HCT116 (cell line): ENCODE results near the gene ZNF316. TPM values are rescaled to one million over a fixed set of nuclear protein-coding genes. Genes with fewer than 3 reads are reported as not detected.

Experiments used
- ATAC-seq: fragments of 200-7000 bp; cut with Tn5 transposase; 2 replicates; pipeline ENCODE4 v1.9.1; 2020; ENCODE audit warnings: mild to moderate bottlenecking, moderate library complexity
- BruUV-seq: library from RNA; stranded (reverse); fragments of 400-500 nt; replicated peaks from 2 replicates; lab custom pipeline; 2021; lab: Mats Ljungman, UMichigan
- CTCF ChIA-PET: fragments of 300-600 bp; sonication (Branson Sonifier 250); formaldehyde crosslinking; loops from one replicate; lab custom pipeline; 2021; ENCODE audit warnings: antibody characterized with exemption; lab: Charles Lee
- POLR2A ChIA-PET: fragments of 300-600, 350-600 bp; sonication (Branson Sonifier 250); formaldehyde crosslinking; loops from one replicate; lab custom pipeline; 2021; ENCODE audit warnings: antibody characterized with exemption; lab: Charles Lee
- RAD21 ChIA-PET, 2 experiments: fragments of 300-600 bp; sonication (Branson Sonifier 250); formaldehyde crosslinking; loops; one replicate each; lab custom pipeline; 2023; ENCODE audit warnings: low total read pairs in 2 of 2; ENCODE audit not compliant: uncharacterized antibody in 2 of 2, unreplicated experiment in 2 of 2, low non-redundant PET in 1 of 2; lab: Charles Lee
- DNase-seq: peaks from one replicate; pipeline ENCODE4 v3.0.0-alpha.2; 2010; ENCODE audit warnings: low read depth, low spot score
- H2AFZ ChIP-seq: fragments of 200-600 bp; shearing (Covaris generic), sonication (generic); 2 replicates; pipeline ENCODE4 v1.6.1; 2017; ENCODE audit warnings: low read depth, mixed run types, mixed read lengths, antibody characterized with exemption, low read length; ENCODE audit not compliant: poor library complexity, severe bottlenecking
- H3K27ac ChIP-seq: 2 replicates; pipeline ENCODE4 v1.5.1; 2012; ENCODE audit warnings: low read depth, low read length
- H3K27me3 ChIP-seq: fragments of 200-600 bp; sonication (generic); 2 replicates; pipeline ENCODE4 v1.6.1; 2016; ENCODE audit warnings: mixed run types, low read length, mixed read lengths; ENCODE audit not compliant: insufficient read depth
- H3K36me3 ChIP-seq, 2 experiments: fragments of 200-500 bp in 1 of 2; fragments of 200-600 bp in 1 of 2; sonication (Bioruptor generic) in 1 of 2; sonication (generic) in 1 of 2; 2 replicates each; pipeline versions ENCODE4 v1.5.1 to v1.6.1; 2014 to 2016; ENCODE audit warnings: low read length in 2 of 2, inconsistent platforms in 1 of 2, mixed read lengths in 1 of 2, mixed run types in 1 of 2; ENCODE audit not compliant: insufficient read depth in 2 of 2, control insufficient read depth in 1 of 2
- H3K4me1 ChIP-seq, 2 experiments: fragments of 200-600 bp in 1 of 2; sonication (generic) in 1 of 2; 2 replicates each; pipeline versions ENCODE4 v1.5.1 to v1.6.1; 2012 to 2017; ENCODE audit warnings: low read length in 2 of 2, inconsistent platforms in 1 of 2, mild to moderate bottlenecking in 1 of 2, mixed read lengths in 1 of 2, mixed run types in 1 of 2, moderate library complexity in 1 of 2; ENCODE audit not compliant: insufficient read depth in 2 of 2, control insufficient read depth in 1 of 2
- H3K4me2 ChIP-seq: fragments of 200-600 bp; sonication (generic); 2 replicates; pipeline ENCODE4 v1.6.1; 2017; ENCODE audit warnings: mixed run types, low read length, mixed read lengths
- H3K4me3 ChIP-seq, 2 experiments: fragments of 200-600 bp in 1 of 2; sonication (generic) in 1 of 2; replicated peaks in 1 of 2; 2 replicates each; pipeline ENCODE4 v1.5.1; 2011 to 2016; ENCODE audit warnings: low read length in 2 of 2, control low read depth in 1 of 2, low read depth in 1 of 2, mild to moderate bottlenecking in 1 of 2, mixed read lengths in 1 of 2, mixed run types in 1 of 2
- H3K79me2 ChIP-seq: fragments of 200-600 bp; sonication (generic); 2 replicates; pipeline ENCODE4 v1.6.1; 2017; ENCODE audit warnings: mild to moderate bottlenecking, mixed run types, low read length, moderate library complexity, mixed read lengths; ENCODE audit not compliant: insufficient read depth
- H3K9ac ChIP-seq: fragments of 200-600 bp; sonication (generic); 2 replicates; pipeline ENCODE4 v1.6.1; 2016; ENCODE audit warnings: low read length, mixed read lengths
- H3K9me2 ChIP-seq: fragments of 200-600 bp; sonication (generic), shearing (Covaris generic); 2 replicates; pipeline ENCODE4 v1.6.1; 2017; ENCODE audit warnings: mixed run types, mild to moderate bottlenecking, moderate library complexity; ENCODE audit not compliant: insufficient read depth
- H3K9me3 ChIP-seq, 2 experiments: fragments of 200-500 bp in 1 of 2; fragments of 200-600 bp in 1 of 2; sonication (Bioruptor generic) in 1 of 2; sonication (generic) in 1 of 2; 2 replicates each; pipeline ENCODE4 v1.6.1; 2014 to 2017; ENCODE audit warnings: low read length in 2 of 2, mixed read lengths in 2 of 2, inconsistent platforms in 1 of 2, low read depth in 1 of 2, mild to moderate bottlenecking in 1 of 2, mixed run types in 1 of 2, moderate library complexity in 1 of 2; ENCODE audit not compliant: control insufficient read depth in 1 of 2, insufficient read depth in 1 of 2
- H4K20me1 ChIP-seq: fragments of 200-600 bp; sonication (generic), shearing (Covaris generic); 2 replicates; pipeline ENCODE4 v1.6.1; 2017; ENCODE audit warnings: mixed run types, mild to moderate bottlenecking, moderate library complexity; ENCODE audit not compliant: insufficient read depth
- ATF3 ChIP-seq: IDR thresholded peaks from 2 replicates; pipeline ENCODE4 v1.6.1; 2012
- CBX3 ChIP-seq: IDR thresholded peaks from 2 replicates; pipeline ENCODE4 v1.6.1; 2012; ENCODE audit warnings: low read depth
- CEBPB ChIP-seq: IDR thresholded peaks from 2 replicates; pipeline ENCODE4 v1.6.1; 2012; ENCODE audit warnings: low read depth
- CTCF ChIP-seq, 3 experiments: fragments of 200-600 bp in 1 of 3; sonication (generic) in 1 of 3; IDR thresholded peaks in 2 of 3; conservative IDR thresholded peaks in 1 of 3; 2 replicates each; pipeline ENCODE4 v1.5.1; 2012 to 2017; ENCODE audit warnings: low read depth in 2 of 3, low read length in 2 of 3, antibody characterized with exemption in 1 of 3, borderline replicate concordance in 1 of 3, control low read depth in 1 of 3, mild to moderate bottlenecking in 1 of 3, mixed read lengths in 1 of 3, mixed run types in 1 of 3, moderate library complexity in 1 of 3; ENCODE audit not compliant: insufficient read depth in 1 of 3
- EGR1 ChIP-seq: IDR thresholded peaks from 2 replicates; pipeline ENCODE4 v1.6.1; 2012; ENCODE audit warnings: low read depth
- ELF1 ChIP-seq: IDR thresholded peaks from 2 replicates; pipeline ENCODE4 v1.6.1; 2012; ENCODE audit warnings: low read depth, borderline replicate concordance
- EZH2 ChIP-seq: fragments of 200-600 bp; sonication (generic); IDR thresholded peaks from 2 replicates; pipeline ENCODE4 v1.6.1; 2017; ENCODE audit warnings: antibody characterized with exemption, mixed run types
- EZH2phosphoT487 ChIP-seq: fragments of 200-600 bp; IDR thresholded peaks from 2 replicates; pipeline ENCODE4 v1.6.1; 2018; ENCODE audit warnings: antibody characterized with exemption, borderline replicate concordance
- FOSL1 ChIP-seq: IDR thresholded peaks from 2 replicates; pipeline ENCODE4 v1.6.1; 2012; ENCODE audit warnings: low read depth
- POLR2A ChIP-seq: IDR thresholded peaks from 2 replicates; pipeline ENCODE4 v1.7.0; 2011; ENCODE audit warnings: borderline replicate concordance; ENCODE audit not compliant: insufficient read depth, insufficient read length; ENCODE audit errors: extremely low read depth
- POLR2AphosphoS5 ChIP-seq: IDR thresholded peaks from 2 replicates; pipeline ENCODE4 v1.6.1; 2011; ENCODE audit warnings: mild to moderate bottlenecking, low read depth, low read length, moderate library complexity
- SIN3A ChIP-seq: IDR thresholded peaks from 2 replicates; pipeline ENCODE4 v1.6.1; 2012; ENCODE audit warnings: low read depth
- SRF ChIP-seq: IDR thresholded peaks from 2 replicates; pipeline ENCODE4 v1.6.1; 2012; ENCODE audit warnings: low read depth
- TCF7L2 ChIP-seq: IDR thresholded peaks from 2 replicates; pipeline ENCODE4 v1.7.0; 2011; ENCODE audit warnings: borderline replicate concordance, inconsistent platforms; ENCODE audit not compliant: insufficient read depth, insufficient read length; ENCODE audit errors: extremely low read depth
- YY1 ChIP-seq: IDR thresholded peaks from 2 replicates; pipeline ENCODE4 v1.6.1; 2011; ENCODE audit warnings: low read length, low read depth, moderate library complexity, mild to moderate bottlenecking; ENCODE audit not compliant: insufficient replicate concordance; ENCODE audit errors: extremely low read depth
- ZFX ChIP-seq: fragments of 450-650 bp; IDR thresholded peaks from 2 replicates; pipeline ENCODE4 v1.6.1; 2017
- ZNF274 ChIP-seq: fragments of 200-500 bp; sonication (Bioruptor generic); IDR thresholded peaks from 2 replicates; pipeline ENCODE4 v1.6.1; 2014; ENCODE audit warnings: mild to moderate bottlenecking, low read depth, low read length, inconsistent platforms
- intact Hi-C: fragments of 100-400 bp; cut with micrococcal nuclease; formaldehyde crosslinking; loops from 2 replicates; pipeline ENCODE4 v1.10.0; 2022
- total RNA-seq: library from RNA; stranded (reverse); gene quantifications from one replicate; pipeline ENCODE4 v1.2.1, GENCODE V29; 2021; ENCODE audit not compliant: unreplicated experiment

The ZNF316 gene
- total RNA-seq, 1 experiment from 2014 or later = 25.0 TPM

DNA sequence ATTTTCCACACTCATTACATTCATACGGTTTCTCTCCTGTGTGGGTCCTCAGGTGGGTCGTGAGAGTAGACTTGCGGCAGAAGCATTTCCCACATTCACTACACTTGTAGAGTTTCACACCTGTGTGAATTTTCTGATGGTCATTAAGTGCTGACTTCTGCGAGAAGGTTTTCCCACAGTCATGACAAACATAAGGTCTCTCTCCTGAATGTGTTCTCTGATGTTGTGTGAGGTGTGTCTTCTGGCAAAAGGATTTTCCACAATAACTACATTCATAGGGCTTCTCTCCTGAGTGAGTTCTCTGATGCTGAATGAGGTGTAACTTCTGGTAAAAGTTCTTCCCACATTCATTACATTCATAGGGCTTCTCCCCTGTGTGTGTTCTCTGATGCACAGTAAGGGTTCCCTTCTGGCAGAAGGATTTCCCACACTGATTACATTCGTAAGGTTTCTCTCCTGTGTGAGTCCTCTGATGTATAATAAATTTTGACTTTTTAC is 54.5 kb downstream of the ZNF316 start:
- Histone ChIP-seq H3K27me3 (no peaks in the 10 kb centered on the region), H3K79me2 (no peaks in the 10 kb centered on the region; the same call in 1 of the 2 replicates), H3K9me2 (no peaks in the 10 kb centered on the region), H3K4me1 (no peaks in the 10 kb centered on the region), H3K4me3 (no peak overlapping the region), H2AFZ (no peak overlapping the region), H3K9me3 (peaks cover 79 to 82% of the 10 kb centered on the region in 2 experiments; a peak in 3 of 4 replicates), H4K20me1 (no peaks in the 10 kb centered on the region), H3K36me3 (peaks cover 63 to 99% of the 10 kb centered on the region in 2 experiments), H3K27ac (no peak overlapping the region), H3K9ac (no peak overlapping the region), H3K4me2 (no peak overlapping the region)
- no TSS peak for BruUV-seq
- DNase-seq = no peak
- intact Hi-C loops = no loop called here
- POLR2A ChIA-PET = no interaction called here
- TF ChIP-seq ZNF274 (peak; percentile 82), POLR2A (no peak)
- no peak for ATAC-seq
- RAD21 ChIA-PET = no interaction called here
- CTCF ChIA-PET = no interaction called here

- no peak overlapping the region for H3K9ac ChIP-seq
- H3K9me3 ChIP-seq = peaks cover 29 to 42% of the 10 kb centered on the region in 2 experiments; a peak in 3 of 4 replicates
- H3K4me2 ChIP-seq = no peak overlapping the region
- H3K27me3 ChIP-seq = no peaks in the 10 kb centered on the region
- peaks cover 82% of the 10 kb centered on the region for H3K79me2 ChIP-seq
- RAD21 ChIA-PET = no interaction called here
- H3K9me2 ChIP-seq = no peaks in the 10 kb centered on the region
- H4K20me1 ChIP-seq = peaks cover 3% of the 10 kb centered on the region; the same call in 1 of the 2 replicates
- H3K4me3 ChIP-seq = no peak overlapping the region
- H3K27ac ChIP-seq = no peak overlapping the region
- intact Hi-C loops = no loop called here
- H3K36me3 ChIP-seq = peaks cover 42 to 86% of the 10 kb centered on the region in 2 experiments
- BruUV-seq = no TSS peak
- TF ChIP-seq YY1 = no peak
- no peak for TF ChIP-seq POLR2A
- no peak for TF ChIP-seq SIN3A
- no peak for TF ChIP-seq SRF
- no peak for TF ChIP-seq EGR1
- TF ChIP-seq CBX3 = no peak
- TF ChIP-seq ZNF274 = no peak
- TF ChIP-seq ZFX = no peak
- no peak for TF ChIP-seq ELF1
- no peak for TF ChIP-seq EZH2phosphoT487
- TF ChIP-seq ATF3 = no peak
- TF ChIP-seq CEBPB = no peak
- TF ChIP-seq POLR2AphosphoS5 = no peak
- TF ChIP-seq TCF7L2 = no peak
- TF ChIP-seq CTCF (IDR thresholded peaks at IDR 0.05 in 2 of 3, conservative IDR thresholded peaks at IDR 0.05 in 1 of 3; ENCODE audit: borderline replicate concordance in 1 of 3, insufficient read depth in 1 of 3, low read depth in 2 of 3, low read length in 2 of 3) = no peak
- no peak for TF ChIP-seq FOSL1
- no peak for TF ChIP-seq EZH2
- CTCF ChIA-PET = no interaction called here
- H2AFZ ChIP-seq = no peak overlapping the region
- POLR2A ChIA-PET = no interaction called here
- H3K4me1 ChIP-seq = peaks cover 5 to 10% of the 10 kb centered on the region in 2 experiments; a peak in 3 of 4 replicates
- DNase-seq (no peak), ATAC-seq (no peak)
Measured at GRCh38 chr7:6700793-6701192, 63.7 kb downstream of the ZNF316 start.
